ENCODE results near the gene RANBP3.

Gene RANBP3

GRCh38 chr19:5937550-5937949 lies 40.4 kb downstream of the RANBP3 start:
- TF ChIP-seq CEBPB (IDR thresholded peaks at IDR 0.05) = no peak

DNA sequence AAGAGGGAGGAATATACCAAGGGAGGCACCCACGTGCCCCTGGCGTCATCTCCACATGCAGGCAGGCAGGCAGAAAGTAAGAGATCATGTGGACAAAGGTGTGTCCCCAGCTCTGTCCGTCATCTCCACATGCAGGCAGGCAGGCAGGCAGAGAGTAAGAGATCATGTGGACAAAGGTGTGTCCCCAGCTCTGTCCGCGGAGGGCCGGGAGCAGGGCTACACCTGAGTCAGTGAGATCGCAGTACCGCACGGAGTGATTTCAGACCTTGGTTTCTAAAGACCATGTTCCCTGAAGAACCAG lies 41.7 kb downstream of the RANBP3 start:
- TF ChIP-seq TEAD4 (IDR thresholded peaks at IDR 0.05) = no peak
- TF ChIP-seq RAD21 (IDR thresholded peaks at IDR 0.05; ENCODE audit: low read depth) = no peak
- TF ChIP-seq CEBPB (IDR thresholded peaks at IDR 0.05) = no peak
- no peak for TF ChIP-seq EGR1 (IDR thresholded peaks at IDR 0.05)
- no peak for TF ChIP-seq CREB1 (IDR thresholded peaks at IDR 0.05; ENCODE audit: low read depth)
- TF ChIP-seq EP300 (IDR thresholded peaks at IDR 0.05; ENCODE audit: borderline replicate concordance) = no peak
- TF ChIP-seq TAF1 (IDR thresholded peaks at IDR 0.05; ENCODE audit: low read depth) = no peak

GRCh38 chr19:5935473-5936291 lies 42.3 kb downstream of the RANBP3 start:
- TF ChIP-seq YY1 (IDR thresholded peaks at IDR 0.05; ENCODE audit: low read depth) (no peak), REST (IDR thresholded peaks at IDR 0.05; ENCODE audit: low read depth) (no peak), TAF1 (IDR thresholded peaks at IDR 0.05; ENCODE audit: low read depth) (no peak), NFIC (IDR thresholded peaks at IDR 0.05) (no peak), EGR1 (IDR thresholded peaks at IDR 0.05) (no peak), RAD21 (IDR thresholded peaks at IDR 0.05; ENCODE audit: low read depth) (no peak), ZBTB7A (IDR thresholded peaks at IDR 0.05; ENCODE audit: low read depth) (no peak), TEAD4 (IDR thresholded peaks at IDR 0.05) (no peak)
- TF ChIP-seq, protein P1, sequence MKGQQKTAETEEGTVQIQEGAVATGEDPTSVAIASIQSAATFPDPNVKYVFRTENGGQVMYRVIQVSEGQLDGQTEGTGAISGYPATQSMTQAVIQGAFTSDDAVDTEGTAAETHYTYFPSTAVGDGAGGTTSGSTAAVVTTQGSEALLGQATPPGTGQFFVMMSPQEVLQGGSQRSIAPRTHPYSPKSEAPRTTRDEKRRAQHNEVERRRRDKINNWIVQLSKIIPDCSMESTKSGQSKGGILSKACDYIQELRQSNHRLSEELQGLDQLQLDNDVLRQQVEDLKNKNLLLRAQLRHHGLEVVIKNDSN (IDR thresholded peaks at IDR 0.05) = no peak
- TF ChIP-seq, protein P2, sequence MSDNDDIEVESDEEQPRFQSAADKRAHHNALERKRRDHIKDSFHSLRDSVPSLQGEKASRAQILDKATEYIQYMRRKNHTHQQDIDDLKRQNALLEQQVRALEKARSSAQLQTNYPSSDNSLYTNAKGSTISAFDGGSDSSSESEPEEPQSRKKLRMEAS (IDR thresholded peaks at IDR 0.05) = no peak

DNA sequence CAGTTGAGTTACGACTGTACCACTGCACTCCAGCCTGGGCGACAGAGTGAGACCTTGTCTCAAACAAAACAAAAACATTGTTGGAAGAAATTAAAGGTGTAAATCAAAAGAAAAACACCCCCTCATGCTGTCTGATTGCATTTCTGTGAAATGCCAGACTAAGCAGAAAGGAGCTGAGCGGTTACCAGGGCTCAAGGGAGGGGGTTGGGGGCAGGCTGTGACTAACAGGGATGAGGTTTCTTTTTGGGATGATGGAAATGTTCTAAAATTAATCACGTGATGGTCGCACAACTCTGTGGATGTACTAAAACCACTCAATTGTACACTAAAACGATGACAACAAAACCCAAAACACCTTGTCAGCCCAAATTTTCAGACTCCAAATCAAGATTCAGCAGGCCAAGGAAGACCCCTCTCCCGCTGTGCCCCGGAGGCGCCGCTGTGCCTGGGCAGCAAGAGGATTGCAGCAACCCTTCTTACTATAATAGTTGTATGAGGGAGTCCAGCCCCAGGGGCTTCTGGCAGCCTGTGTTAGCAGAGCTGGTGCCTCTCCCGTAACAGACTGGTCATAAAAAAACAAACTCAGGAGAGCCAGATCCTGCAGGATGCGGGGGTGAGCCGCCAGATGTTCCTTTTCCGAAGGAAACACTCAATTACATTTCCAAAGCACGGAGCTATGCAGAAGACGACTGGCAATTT lies 43.0 kb downstream of the RANBP3 start:
- TF ChIP-seq, protein P1 (IDR thresholded peaks at IDR 0.05) = no peak
- TF ChIP-seq, protein P2 (IDR thresholded peaks at IDR 0.05) = no peak
- no peak for TF ChIP-seq REST (IDR thresholded peaks at IDR 0.05; ENCODE audit: low read depth)
- no peak for TF ChIP-seq NFIC (IDR thresholded peaks at IDR 0.05)
- TF ChIP-seq CEBPB (IDR thresholded peaks at IDR 0.05) = no peak
- no peak for TF ChIP-seq FOXM1 (IDR thresholded peaks at IDR 0.05; ENCODE audit: borderline replicate concordance, low read depth)
- no peak for TF ChIP-seq EGR1 (IDR thresholded peaks at IDR 0.05)

DNA sequence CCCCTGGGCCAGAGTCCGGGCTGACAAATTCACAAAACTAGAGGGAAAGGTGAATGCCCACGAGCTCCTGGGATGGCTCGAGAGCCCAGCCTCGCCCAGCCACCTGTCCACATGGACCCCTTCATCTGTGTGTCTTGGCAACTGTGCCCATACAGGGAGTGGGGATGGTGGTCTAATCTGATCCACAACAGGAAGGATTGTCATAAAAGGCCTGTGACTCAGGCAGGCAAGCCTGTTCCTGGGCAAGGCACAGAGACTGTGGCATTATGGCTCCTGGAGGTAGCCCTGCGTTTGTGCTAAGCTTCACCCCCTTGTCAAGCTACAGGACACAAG lies 43.9 kb downstream of the RANBP3 start:
- TF ChIP-seq EGR1 (IDR thresholded peaks at IDR 0.05) = no peak
- TF ChIP-seq EP300 (IDR thresholded peaks at IDR 0.05; ENCODE audit: borderline replicate concordance) = no peak
- TF ChIP-seq NFIC (IDR thresholded peaks at IDR 0.05) = no peak
- no peak for TF ChIP-seq CREB1 (IDR thresholded peaks at IDR 0.05; ENCODE audit: low read depth)
- TF ChIP-seq FOXM1 (IDR thresholded peaks at IDR 0.05; ENCODE audit: borderline replicate concordance, low read depth) = no peak
- no peak for TF ChIP-seq YY1 (IDR thresholded peaks at IDR 0.05; ENCODE audit: low read depth)
- TF ChIP-seq, protein P2 (IDR thresholded peaks at IDR 0.05) = no peak
- TF ChIP-seq, protein P1 (IDR thresholded peaks at IDR 0.05) = no peak
- TF ChIP-seq CEBPB (IDR thresholded peaks at IDR 0.05) = no peak
- no peak for TF ChIP-seq ZBTB7A (IDR thresholded peaks at IDR 0.05; ENCODE audit: low read depth)
- TF ChIP-seq TAF1 (IDR thresholded peaks at IDR 0.05; ENCODE audit: low read depth) = no peak
